Thoracic aorta (tissue), 2 donors: ENCODE data around the gene TBC1D1. TPM values are rescaled to one million over a fixed set of nuclear protein-coding genes. Genes with fewer than 3 reads are reported as not detected.

ENCODE experiments used
- ATAC-seq: fragments of 150-250 bp; one replicate; pipeline ENCODE4 v1.8.0; 2017; ENCODE audit warnings: low read depth; ENCODE audit not compliant: insufficient number of reproducible peaks, low FRiP score
- DNase-seq: peaks from one replicate; pipeline ENCODE4 v3.0.0-alpha.2; 2020; ENCODE audit warnings: low spot score
- H3K27ac ChIP-seq, 2 donors: fragments of 200-600 bp; sonication (generic); 1 replicate in 1 of 2; 2 replicates in 1 of 2; pipeline ENCODE4 v1.5.1; 2016; ENCODE audit warnings: mild to moderate bottlenecking in 2 of 2, moderate library complexity in 2 of 2
- H3K27me3 ChIP-seq: fragments of 200-600 bp; sonication (generic); replicated peaks from 2 replicates; pipeline ENCODE4 v1.6.0; 2016; ENCODE audit warnings: mild to moderate bottlenecking; ENCODE audit not compliant: insufficient read depth
- H3K36me3 ChIP-seq: fragments of 200-600 bp; sonication (generic); one replicate; pipeline ENCODE4 v1.5.1; 2016
- H3K4me1 ChIP-seq, 2 donors: fragments of 200-600 bp; sonication (generic); 1 replicate in 1 of 2; 2 replicates in 1 of 2; pipeline versions ENCODE4 v1.5.1 to v1.6.0; 2016; ENCODE audit warnings: low read depth in 2 of 2, mild to moderate bottlenecking in 1 of 2; ENCODE audit not compliant: control insufficient read depth in 1 of 2
- H3K4me3 ChIP-seq: fragments of 200-600 bp; sonication (generic); 2 replicates; pipeline ENCODE4 v1.5.1; 2016; ENCODE audit warnings: mild to moderate bottlenecking
- H3K9me3 ChIP-seq: fragments of 200-600 bp; sonication (generic); 2 replicates; pipeline ENCODE4 v1.5.1; 2016
- total RNA-seq, 2 donors: library from RNA; depleted of rRNA; stranded (reverse); fragments of >200 nt; gene quantifications; one replicate each; pipeline versions ENCODE4 v1.1.0 to v1.2.3, GENCODE V29; 2016
- TF ChIP-seq, protein P1 (sequence below): fragments of 200-600 bp; sonication (generic); IDR thresholded peaks from one replicate; pipeline ENCODE4 v1.5.1; 2019; ENCODE audit warnings: antibody characterized with exemption

Gene TBC1D1
- total RNA-seq, 2 donors from 2014 or later = 152 to 206 TPM

DNA sequence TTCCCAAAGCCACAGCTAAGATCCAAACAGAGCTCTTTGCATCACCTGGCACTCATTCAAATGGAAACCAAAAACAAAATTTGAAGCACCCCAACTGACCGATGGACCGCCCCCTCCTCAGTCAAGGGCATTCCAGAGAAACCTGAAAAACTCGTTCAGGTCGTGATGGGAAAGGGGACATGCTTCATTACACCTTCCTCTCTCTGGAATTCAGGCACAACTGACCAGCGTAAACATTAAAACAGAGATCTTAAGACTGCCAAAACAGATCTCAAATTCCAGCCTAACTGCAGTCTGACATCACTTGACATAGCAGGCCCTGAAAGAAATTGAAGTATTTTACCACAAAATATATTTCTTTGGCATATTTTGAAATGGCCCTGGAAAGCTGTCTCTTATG is 97.8 kb downstream of the TBC1D1 start:
- peaks cover 30 to 70% of the 10 kb centered on the region in 2 donors for H3K4me1 ChIP-seq

DNA sequence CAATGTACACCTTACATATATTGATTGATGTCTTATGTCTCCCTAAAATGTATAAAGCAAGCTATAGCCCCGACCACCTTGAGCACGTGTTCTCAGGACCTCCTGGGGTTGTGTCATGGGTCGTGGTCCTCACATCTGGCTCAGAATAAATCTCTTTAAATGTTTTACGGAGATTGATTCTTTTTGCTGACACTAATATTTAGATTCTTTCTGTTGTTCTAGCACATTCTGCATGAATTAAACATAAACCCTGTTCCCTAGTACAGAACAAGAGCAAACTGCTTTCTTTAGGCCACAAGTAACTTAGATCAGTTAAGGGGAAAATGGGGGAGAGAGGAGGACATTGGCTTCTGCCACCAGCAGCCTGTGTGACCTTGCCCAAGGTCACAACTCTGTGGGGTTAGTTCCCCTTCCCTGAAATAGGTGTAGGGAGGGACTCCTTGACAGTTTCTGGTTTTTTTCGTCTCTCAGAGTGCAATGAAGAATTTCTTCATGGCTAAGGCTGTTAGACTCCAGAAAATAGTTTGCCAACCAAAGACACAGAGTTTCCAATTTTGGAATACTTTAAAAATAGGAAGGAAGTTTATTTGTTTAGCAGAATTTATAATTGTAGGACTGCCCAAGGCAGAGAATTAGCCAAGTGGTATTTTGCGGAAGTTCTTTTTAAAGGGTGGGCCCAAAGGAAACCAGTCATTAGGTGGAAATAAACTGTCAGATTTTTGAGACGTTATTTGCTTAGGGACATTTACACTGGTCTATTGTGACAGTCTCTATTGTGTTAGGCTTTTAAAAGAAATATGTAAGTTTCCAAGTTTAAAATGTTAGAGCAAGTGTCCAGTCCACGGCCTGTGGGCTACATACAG is 98.7 kb downstream of the TBC1D1 start:
- Histone ChIP-seq H3K4me3 (peak overlapping the region; percentile 24), H3K9me3 (no peaks in the 10 kb centered on the region), H3K27ac (peak overlapping the region; percentile 69 to 76), H3K36me3 (no peaks in the 10 kb centered on the region), H3K27me3 (no peaks in the 10 kb centered on the region), H3K4me1 (peaks cover 38 to 78% of the 10 kb centered on the region in 2 donors)
- no peak for DNase-seq
- peak; percentile 55 for ATAC-seq
- TF ChIP-seq, protein P1, sequence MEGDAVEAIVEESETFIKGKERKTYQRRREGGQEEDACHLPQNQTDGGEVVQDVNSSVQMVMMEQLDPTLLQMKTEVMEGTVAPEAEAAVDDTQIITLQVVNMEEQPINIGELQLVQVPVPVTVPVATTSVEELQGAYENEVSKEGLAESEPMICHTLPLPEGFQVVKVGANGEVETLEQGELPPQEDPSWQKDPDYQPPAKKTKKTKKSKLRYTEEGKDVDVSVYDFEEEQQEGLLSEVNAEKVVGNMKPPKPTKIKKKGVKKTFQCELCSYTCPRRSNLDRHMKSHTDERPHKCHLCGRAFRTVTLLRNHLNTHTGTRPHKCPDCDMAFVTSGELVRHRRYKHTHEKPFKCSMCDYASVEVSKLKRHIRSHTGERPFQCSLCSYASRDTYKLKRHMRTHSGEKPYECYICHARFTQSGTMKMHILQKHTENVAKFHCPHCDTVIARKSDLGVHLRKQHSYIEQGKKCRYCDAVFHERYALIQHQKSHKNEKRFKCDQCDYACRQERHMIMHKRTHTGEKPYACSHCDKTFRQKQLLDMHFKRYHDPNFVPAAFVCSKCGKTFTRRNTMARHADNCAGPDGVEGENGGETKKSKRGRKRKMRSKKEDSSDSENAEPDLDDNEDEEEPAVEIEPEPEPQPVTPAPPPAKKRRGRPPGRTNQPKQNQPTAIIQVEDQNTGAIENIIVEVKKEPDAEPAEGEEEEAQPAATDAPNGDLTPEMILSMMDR = no peak

More for the DNA sequence above, 97.8 kb downstream of the TBC1D1 start:
- Histone ChIP-seq H3K4me3 (no peak overlapping the region), H3K9me3 (no peaks in the 10 kb centered on the region), H3K27ac (peak overlapping the region in 1 of 2 donors; percentile 76), H3K27me3 (no peaks in the 10 kb centered on the region), H3K36me3 (no peaks in the 10 kb centered on the region)
- TF ChIP-seq, protein P1 = no peak
- no peak for DNase-seq
- ATAC-seq = no peak

DNA sequence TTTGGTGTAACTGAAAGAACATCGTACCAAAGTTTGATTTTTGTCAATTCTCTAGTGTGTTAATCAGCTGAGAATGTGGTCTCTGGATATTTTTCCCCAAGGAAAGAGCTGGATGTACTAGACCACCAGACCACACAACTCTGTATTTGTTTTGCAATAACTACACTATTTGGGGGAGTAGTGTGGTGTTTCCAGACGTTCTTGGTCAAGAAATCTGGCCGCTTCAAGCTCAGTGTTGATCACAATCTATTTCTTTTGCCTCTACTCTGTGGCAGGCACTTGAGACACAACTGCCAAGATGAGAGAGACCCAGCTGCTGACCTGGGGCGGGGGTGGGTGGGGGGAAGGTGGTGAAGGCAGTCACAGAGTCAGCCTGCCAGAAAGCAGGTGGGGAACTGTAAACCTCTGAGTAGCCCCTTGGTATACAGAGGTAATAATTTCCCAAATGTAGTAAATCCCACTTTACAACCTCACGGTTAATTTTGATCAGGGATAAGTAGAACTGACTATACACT is 99.9 kb downstream of the TBC1D1 start:
- TF ChIP-seq, protein P1 = no peak
- no peak for ATAC-seq
- no peaks in the 10 kb centered on the region for H3K9me3 ChIP-seq
- no peaks in the 10 kb centered on the region for H3K27me3 ChIP-seq
- peaks cover 42 to 86% of the 10 kb centered on the region in 2 donors for H3K4me1 ChIP-seq
- no peak for DNase-seq
- H3K36me3 ChIP-seq = no peaks in the 10 kb centered on the region
- H3K4me3 ChIP-seq = no peak overlapping the region
- peak overlapping the region; percentile 69 to 76 for H3K27ac ChIP-seq

DNA sequence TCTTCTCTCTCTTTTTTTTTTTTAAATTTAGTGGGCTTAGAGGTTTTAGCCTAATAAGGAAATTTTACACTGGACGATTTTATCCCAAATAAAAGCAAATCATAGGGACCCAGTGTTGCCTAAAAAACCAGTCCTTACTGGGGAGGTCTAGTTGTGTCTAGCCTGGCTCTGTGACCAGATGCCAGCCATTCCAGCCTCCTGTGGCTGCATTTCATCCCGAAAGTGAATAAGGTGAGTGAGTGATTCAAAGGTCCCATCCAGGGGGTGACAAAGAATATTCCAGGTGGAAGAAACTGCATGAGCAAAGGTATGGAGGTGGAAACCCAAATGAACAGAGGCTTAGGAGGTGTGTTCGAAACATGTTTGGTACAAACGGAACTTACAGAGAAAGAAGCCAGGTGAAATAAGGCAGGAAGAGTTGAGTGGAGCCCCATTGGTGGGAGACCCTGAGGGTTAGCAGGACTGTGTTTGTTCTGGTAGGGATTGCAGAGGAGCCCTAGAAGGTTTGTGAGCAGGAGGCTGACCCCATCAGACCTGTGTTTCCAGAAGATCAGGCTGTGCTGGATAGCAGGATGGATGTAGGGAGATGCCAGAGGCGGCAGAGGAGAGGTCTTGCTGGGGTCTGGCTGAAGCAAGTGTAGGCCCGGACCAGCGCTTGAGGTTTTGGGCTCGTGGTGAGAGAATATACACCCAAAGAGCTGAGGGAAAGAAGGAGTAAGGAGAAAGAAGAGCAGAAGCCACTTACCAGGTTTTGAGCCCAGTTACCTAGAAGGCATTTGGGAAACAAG is 100.9 kb downstream of the TBC1D1 start:
- Histone ChIP-seq H3K4me3 (no peak overlapping the region), H3K27me3 (no peaks in the 10 kb centered on the region), H3K36me3 (no peaks in the 10 kb centered on the region), H3K9me3 (no peaks in the 10 kb centered on the region), H3K27ac (peak overlapping the region; percentile 69 to 76), H3K4me1 (peaks cover 52 to 95% of the 10 kb centered on the region in 2 donors)
- TF ChIP-seq, protein P1 = no peak
- ATAC-seq (no peak), DNase-seq (no peak)

DNA sequence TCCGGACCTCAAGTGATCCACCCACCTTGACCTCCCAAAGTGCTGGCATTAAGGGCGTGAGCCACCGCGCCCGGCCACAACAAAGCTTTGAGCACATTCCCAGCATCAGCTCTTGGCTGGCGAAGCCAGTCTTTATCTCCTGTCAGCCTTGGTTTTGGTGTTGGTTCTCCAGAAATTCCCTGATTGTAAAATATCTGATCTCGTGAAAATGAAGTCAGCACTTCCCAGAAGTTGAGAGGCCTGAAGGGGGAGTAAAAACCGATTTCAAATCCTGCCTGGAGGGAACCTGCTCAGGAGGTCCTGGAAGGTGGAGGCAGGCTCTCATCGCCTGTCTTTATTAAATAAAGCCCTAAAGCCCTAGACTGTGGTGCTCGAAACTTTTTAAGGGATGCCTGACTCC is 102.9 kb downstream of the TBC1D1 start:
- no peaks in the 10 kb centered on the region for H3K36me3 ChIP-seq
- H3K9me3 ChIP-seq = no peaks in the 10 kb centered on the region
- H3K4me1 ChIP-seq = peaks cover 54 to 98% of the 10 kb centered on the region in 2 donors
- DNase-seq = no peak
- H3K4me3 ChIP-seq = no peak overlapping the region
- no peaks in the 10 kb centered on the region for H3K27me3 ChIP-seq
- TF ChIP-seq, protein P1 = no peak
- H3K27ac ChIP-seq = peak overlapping the region; percentile 61 to 76
- no peak for ATAC-seq
